Neutrophil (primary cell): ENCODE data around the gene RNLS.

Experiments
- H3K27ac ChIP-seq: fragments of 200-600 bp; sonication (generic); 2 replicates; pipeline ENCODE4 v1.5.1; 2016; ENCODE audit warnings: mild to moderate bottlenecking, moderate library complexity
- H3K27me3 ChIP-seq: fragments of 200-600 bp; sonication (generic); 2 replicates; pipeline ENCODE4 v1.6.0; 2016; ENCODE audit warnings: mild to moderate bottlenecking
- H3K36me3 ChIP-seq: fragments of 200-600 bp; sonication (generic); 2 replicates; pipeline ENCODE4 v1.5.1; 2017
- H3K4me1 ChIP-seq, 2 experiments: fragments of 200-600 bp in 1 of 2; sonication (generic) in 1 of 2; 1 replicate in 1 of 2; 2 replicates in 1 of 2; pipeline versions ENCODE4 v1.5.1 to v1.6.1; 2013 to 2016; ENCODE audit warnings: low read depth in 1 of 2, low read length in 1 of 2, mild to moderate bottlenecking in 1 of 2, moderate library complexity in 1 of 2; ENCODE audit not compliant: control insufficient read depth in 1 of 2, insufficient read depth in 1 of 2
- H3K4me3 ChIP-seq, 2 experiments: fragments of 200-600 bp in 1 of 2; sonication (generic) in 1 of 2; 1 replicate in 1 of 2; 2 replicates in 1 of 2; pipeline ENCODE4 v1.5.1; 2013 to 2016; ENCODE audit warnings: low read depth in 1 of 2, low read length in 1 of 2, mild to moderate bottlenecking in 1 of 2, moderate library complexity in 1 of 2
- H3K9me3 ChIP-seq: fragments of 200-600 bp; sonication (generic); 2 replicates; pipeline ENCODE4 v1.5.1; 2016
- CTCF ChIP-seq: fragments of 200-600 bp; sonication (generic); IDR thresholded peaks from 2 replicates; pipeline ENCODE4 v1.5.1; 2016; ENCODE audit warnings: antibody characterized with exemption

RNLS gene

GRCh38 chr10:88347022-88347421 is 236.1 kb downstream of the RNLS start:
- H3K9me3 ChIP-seq = no peaks in the 10 kb centered on the region
- H3K27ac ChIP-seq = no peak overlapping the region
- no peaks in the 10 kb centered on the region for H3K36me3 ChIP-seq
- no peak for TF ChIP-seq CTCF
- H3K27me3 ChIP-seq = no peaks in the 10 kb centered on the region
- H3K4me3 ChIP-seq = no peak overlapping the region
- H3K4me1 ChIP-seq = no peaks in the 10 kb centered on the region

DNA sequence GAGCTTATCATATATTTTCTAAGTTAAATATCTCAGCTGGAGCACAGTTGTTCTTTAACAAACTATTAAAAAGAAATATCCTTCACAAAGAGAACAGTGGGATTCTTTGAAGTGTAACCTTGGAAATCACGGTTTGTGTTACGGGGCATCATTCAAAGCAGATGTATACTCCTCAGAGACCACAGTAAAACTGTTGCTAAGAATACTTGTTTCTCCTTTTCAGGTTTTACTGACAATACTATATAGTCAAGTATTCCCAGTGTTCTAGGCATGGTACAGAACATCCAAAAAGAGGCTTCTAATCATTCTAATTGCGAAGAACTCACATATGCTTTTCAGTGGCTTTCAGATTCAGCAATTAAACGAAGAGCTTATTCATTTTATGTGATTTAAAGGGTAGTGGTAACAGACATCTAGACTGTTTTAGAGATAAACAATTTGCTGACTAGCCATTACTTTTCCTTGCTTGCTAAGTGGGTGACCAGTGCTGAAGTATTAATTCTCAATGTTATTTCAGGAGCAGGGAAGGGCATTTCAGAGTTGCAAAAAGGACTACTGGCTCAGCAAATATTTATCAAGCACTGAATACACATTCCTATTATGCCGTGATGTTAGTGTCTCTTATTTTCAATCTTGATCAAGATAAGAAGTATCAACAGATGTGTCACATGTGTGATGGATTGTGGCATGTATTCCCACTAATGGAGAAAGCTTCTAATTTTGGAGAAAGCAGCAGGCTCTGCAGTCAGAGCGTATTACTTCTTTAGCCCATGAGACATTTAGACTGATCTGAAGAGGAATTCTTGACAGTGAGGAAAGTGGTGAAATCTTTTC is 236.8 kb downstream of the RNLS start:
- Histone ChIP-seq H3K9me3 (no peaks in the 10 kb centered on the region), H3K4me1 (no peaks in the 10 kb centered on the region), H3K27ac (no peak overlapping the region), H3K36me3 (no peaks in the 10 kb centered on the region), H3K4me3 (no peak overlapping the region), H3K27me3 (no peaks in the 10 kb centered on the region)
- no peak for TF ChIP-seq CTCF

DNA sequence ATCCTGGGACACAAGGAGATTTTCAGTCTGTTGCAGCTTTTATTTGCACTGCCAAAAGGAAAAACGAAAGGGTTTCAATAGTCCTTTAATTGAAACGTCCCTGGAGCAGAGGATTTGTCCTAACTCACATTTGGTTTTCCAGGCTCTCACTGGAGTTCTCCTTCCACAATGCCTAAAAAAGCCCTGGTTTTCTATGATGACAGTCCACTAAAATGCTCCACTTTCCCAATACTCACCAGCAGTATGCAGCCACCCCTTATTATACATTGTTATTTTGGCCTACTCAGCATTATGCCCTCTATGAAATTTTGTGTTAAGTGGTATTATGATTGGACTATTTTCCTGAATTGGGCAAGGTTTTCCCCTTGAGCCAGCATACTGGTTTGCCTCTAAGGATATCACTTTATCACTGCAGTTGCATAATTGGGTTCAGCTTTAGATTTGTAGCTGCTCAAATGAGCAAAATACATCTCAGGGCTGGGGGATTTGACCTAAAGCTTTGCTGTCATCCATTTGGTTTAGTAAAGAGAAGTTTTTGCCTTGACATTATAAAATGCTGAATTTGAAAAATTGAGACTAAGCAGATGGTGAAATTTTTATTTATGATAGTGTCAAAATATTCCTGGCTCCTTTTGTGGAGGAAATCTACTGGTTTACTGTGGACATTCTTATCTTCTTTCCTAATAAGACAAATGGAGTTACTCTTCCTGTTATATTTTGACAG is 239.2 kb downstream of the RNLS start:
- no peaks in the 10 kb centered on the region for H3K27me3 ChIP-seq
- no peaks in the 10 kb centered on the region for H3K4me1 ChIP-seq
- no peak overlapping the region for H3K27ac ChIP-seq
- no peaks in the 10 kb centered on the region for H3K36me3 ChIP-seq
- H3K4me3 ChIP-seq = no peak overlapping the region
- H3K9me3 ChIP-seq = no peaks in the 10 kb centered on the region
- TF ChIP-seq CTCF = no peak

- H3K27me3 ChIP-seq = no peaks in the 10 kb centered on the region
- H3K4me1 ChIP-seq = no peaks in the 10 kb centered on the region
- H3K36me3 ChIP-seq = no peaks in the 10 kb centered on the region
- no peaks in the 10 kb centered on the region for H3K9me3 ChIP-seq
- H3K4me3 ChIP-seq = no peak overlapping the region
- no peak overlapping the region for H3K27ac ChIP-seq
- TF ChIP-seq CTCF = no peak
Observed at GRCh38 chr10:88342733-88343310, 240.3 kb downstream of the RNLS start.

GRCh38 chr10:88337134-88337533 is 246.0 kb downstream of the RNLS start:
- no peak for TF ChIP-seq CTCF
- no peaks in the 10 kb centered on the region for H3K27me3 ChIP-seq
- H3K9me3 ChIP-seq = no peaks in the 10 kb centered on the region
- no peak overlapping the region for H3K27ac ChIP-seq
- H3K4me3 ChIP-seq = no peak overlapping the region
- H3K4me1 ChIP-seq = peaks cover 18 to 21% of the 10 kb centered on the region in 2 experiments
- H3K36me3 ChIP-seq = no peaks in the 10 kb centered on the region
